ENCODE measurements around the gene MLH3.

DNA sequence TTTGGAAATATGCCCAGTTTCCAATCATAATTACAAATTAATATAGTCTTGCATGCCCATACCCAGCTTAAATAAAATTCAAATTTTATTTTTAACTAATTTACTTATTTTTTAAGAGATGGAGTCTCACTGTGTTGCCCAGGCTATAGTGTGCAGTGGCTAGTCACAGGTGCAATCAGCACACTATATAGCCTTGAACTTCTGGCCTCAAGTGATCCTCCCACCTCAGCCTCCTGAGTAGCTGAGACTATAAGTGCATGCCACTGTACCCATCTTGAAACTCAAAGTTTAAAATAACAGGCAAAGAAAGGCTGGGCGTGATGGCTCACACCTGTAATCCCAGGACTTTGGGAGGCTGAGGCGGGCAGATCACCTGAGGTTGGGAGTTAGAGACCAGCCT, 10.3 kb downstream of the MLH3 start:
- TF ChIP-seq EZH2phosphoT487 (IDR thresholded peaks at IDR 0.05; ENCODE audit: unreplicated experiment): no peak
- TF ChIP-seq, protein P1, sequence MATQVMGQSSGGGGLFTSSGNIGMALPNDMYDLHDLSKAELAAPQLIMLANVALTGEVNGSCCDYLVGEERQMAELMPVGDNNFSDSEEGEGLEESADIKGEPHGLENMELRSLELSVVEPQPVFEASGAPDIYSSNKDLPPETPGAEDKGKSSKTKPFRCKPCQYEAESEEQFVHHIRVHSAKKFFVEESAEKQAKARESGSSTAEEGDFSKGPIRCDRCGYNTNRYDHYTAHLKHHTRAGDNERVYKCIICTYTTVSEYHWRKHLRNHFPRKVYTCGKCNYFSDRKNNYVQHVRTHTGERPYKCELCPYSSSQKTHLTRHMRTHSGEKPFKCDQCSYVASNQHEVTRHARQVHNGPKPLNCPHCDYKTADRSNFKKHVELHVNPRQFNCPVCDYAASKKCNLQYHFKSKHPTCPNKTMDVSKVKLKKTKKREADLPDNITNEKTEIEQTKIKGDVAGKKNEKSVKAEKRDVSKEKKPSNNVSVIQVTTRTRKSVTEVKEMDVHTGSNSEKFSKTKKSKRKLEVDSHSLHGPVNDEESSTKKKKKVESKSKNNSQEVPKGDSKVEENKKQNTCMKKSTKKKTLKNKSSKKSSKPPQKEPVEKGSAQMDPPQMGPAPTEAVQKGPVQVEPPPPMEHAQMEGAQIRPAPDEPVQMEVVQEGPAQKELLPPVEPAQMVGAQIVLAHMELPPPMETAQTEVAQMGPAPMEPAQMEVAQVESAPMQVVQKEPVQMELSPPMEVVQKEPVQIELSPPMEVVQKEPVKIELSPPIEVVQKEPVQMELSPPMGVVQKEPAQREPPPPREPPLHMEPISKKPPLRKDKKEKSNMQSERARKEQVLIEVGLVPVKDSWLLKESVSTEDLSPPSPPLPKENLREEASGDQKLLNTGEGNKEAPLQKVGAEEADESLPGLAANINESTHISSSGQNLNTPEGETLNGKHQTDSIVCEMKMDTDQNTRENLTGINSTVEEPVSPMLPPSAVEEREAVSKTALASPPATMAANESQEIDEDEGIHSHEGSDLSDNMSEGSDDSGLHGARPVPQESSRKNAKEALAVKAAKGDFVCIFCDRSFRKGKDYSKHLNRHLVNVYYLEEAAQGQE (IDR thresholded peaks at IDR 0.05; ENCODE audit: unreplicated experiment): no peak
- TF ChIP-seq, protein P2, sequence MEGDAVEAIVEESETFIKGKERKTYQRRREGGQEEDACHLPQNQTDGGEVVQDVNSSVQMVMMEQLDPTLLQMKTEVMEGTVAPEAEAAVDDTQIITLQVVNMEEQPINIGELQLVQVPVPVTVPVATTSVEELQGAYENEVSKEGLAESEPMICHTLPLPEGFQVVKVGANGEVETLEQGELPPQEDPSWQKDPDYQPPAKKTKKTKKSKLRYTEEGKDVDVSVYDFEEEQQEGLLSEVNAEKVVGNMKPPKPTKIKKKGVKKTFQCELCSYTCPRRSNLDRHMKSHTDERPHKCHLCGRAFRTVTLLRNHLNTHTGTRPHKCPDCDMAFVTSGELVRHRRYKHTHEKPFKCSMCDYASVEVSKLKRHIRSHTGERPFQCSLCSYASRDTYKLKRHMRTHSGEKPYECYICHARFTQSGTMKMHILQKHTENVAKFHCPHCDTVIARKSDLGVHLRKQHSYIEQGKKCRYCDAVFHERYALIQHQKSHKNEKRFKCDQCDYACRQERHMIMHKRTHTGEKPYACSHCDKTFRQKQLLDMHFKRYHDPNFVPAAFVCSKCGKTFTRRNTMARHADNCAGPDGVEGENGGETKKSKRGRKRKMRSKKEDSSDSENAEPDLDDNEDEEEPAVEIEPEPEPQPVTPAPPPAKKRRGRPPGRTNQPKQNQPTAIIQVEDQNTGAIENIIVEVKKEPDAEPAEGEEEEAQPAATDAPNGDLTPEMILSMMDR (conservative IDR thresholded peaks at IDR 0.05; ENCODE audit: low read depth in 2 of 2): no peak
- no peak for TF ChIP-seq EZH2 (IDR thresholded peaks at IDR 0.05; ENCODE audit: low read depth, unreplicated experiment)
- TF ChIP-seq POLR2AphosphoS5 (IDR thresholded peaks at IDR 0.05; ENCODE audit: low read depth): no peak
